GM12878 (cell line): ENCODE data around the gene CDH8. TPM values are rescaled to one million over a fixed set of nuclear protein-coding genes. Genes with fewer than 3 reads are reported as not detected.

Experiments used
- ATAC-seq: fragments of 200-7000 bp; cut with Tn5 transposase; 3 replicates; pipeline ENCODE4 v1.9.1; 2020; ENCODE audit warnings: mild to moderate bottlenecking, moderate library complexity
- BruUV-seq: library from RNA; stranded (reverse); fragments of 400-500 nt; replicated peaks from 2 replicates; lab custom pipeline; 2021; lab: Mats Ljungman, UMichigan
- CTCF ChIA-PET: fragments of 300-600 bp; sonication (Branson Sonifier 250); formaldehyde crosslinking; extraction: SDS; loops from one replicate; lab custom pipeline; 2021; ENCODE audit warnings: inconsistent platforms; lab: Yijun Ruan, JAX
- POLR2A ChIA-PET: fragments of 350-600 bp; formaldehyde crosslinking; extraction: SDS; loops from one replicate; lab custom pipeline; 2021; ENCODE audit warnings: inconsistent platforms; lab: Charles Lee
- RAD21 ChIA-PET: fragments of 300-600 bp; sonication (Branson Sonifier 250); formaldehyde crosslinking; loops from one replicate; lab custom pipeline; 2023; ENCODE audit warnings: antibody characterized with exemption; ENCODE audit not compliant: unreplicated experiment; lab: Charles Lee
- SMC1A ChIA-PET: fragments of 300-600 bp; sonication (Branson Sonifier 250); formaldehyde crosslinking; loops from one replicate; lab custom pipeline; 2023; ENCODE audit not compliant: unreplicated experiment, uncharacterized antibody; lab: Charles Lee
- DNase-seq: peaks from one replicate; pipeline ENCODE4 v3.0.0-alpha.2; 2011; ENCODE audit warnings: low read depth, low spot score
- FAIRE-seq: peaks from 3 replicates; lab custom pipeline; 2011; peaks lifted over from hg19 to GRCh38; lab: Jason Lieb, UNC
- H2AFZ ChIP-seq: 2 replicates; pipeline ENCODE4 v1.6.0; 2011; ENCODE audit warnings: low read depth, low read length, control low read depth; ENCODE audit not compliant: control insufficient read depth
- H3K27ac ChIP-seq: 2 replicates; pipeline ENCODE4 v1.5.1; 2011; ENCODE audit warnings: control low read depth; ENCODE audit not compliant: control insufficient read depth, insufficient read depth
- H3K27me3 ChIP-seq, 2 experiments: replicated peaks in 1 of 2; 2 replicates each; pipeline versions ENCODE4 v1.6.0 to v1.6.1; 2011; ENCODE audit warnings: low read length in 1 of 2; ENCODE audit not compliant: control insufficient read depth in 2 of 2, insufficient read depth in 2 of 2
- H3K36me3 ChIP-seq, 2 experiments: 2 replicates each; pipeline ENCODE4 v1.5.1; 2011; ENCODE audit warnings: low read length in 1 of 2; ENCODE audit not compliant: control insufficient read depth in 2 of 2, insufficient read depth in 2 of 2
- H3K4me1 ChIP-seq: 2 replicates; pipeline ENCODE4 v1.6.1; 2011; ENCODE audit warnings: mild to moderate bottlenecking, low read length, moderate library complexity, mixed read lengths; ENCODE audit not compliant: control insufficient read depth, insufficient read depth
- H3K4me2 ChIP-seq: 2 replicates; pipeline ENCODE4 v1.6.0; 2011; ENCODE audit warnings: control low read depth; ENCODE audit not compliant: control insufficient read depth, insufficient read depth
- H3K4me3 ChIP-seq: fragments of 200-600 bp; sonication (generic); 2 replicates; pipeline ENCODE4 v1.5.1; 2016
- H3K79me2 ChIP-seq: 2 replicates; pipeline ENCODE4 v1.6.0; 2011; ENCODE audit warnings: low read length; ENCODE audit not compliant: control insufficient read depth, insufficient read depth
- H3K9ac ChIP-seq: 2 replicates; pipeline ENCODE4 v1.8.0; 2011; ENCODE audit warnings: low read length, control low read depth, mixed read lengths; ENCODE audit not compliant: control insufficient read depth, insufficient read depth
- H3K9me3 ChIP-seq: replicated peaks from 3 replicates; pipeline ENCODE4 v1.5.1; 2011; ENCODE audit warnings: mild to moderate bottlenecking, low read length; ENCODE audit not compliant: control insufficient read depth, insufficient read depth
- H4K20me1 ChIP-seq: 2 replicates; pipeline ENCODE4 v1.6.0; 2011; ENCODE audit not compliant: control insufficient read depth, insufficient read depth
- ATF7 ChIP-seq: fragments of 450-650 bp; IDR thresholded peaks from 2 replicates; pipeline ENCODE4 v1.6.1; 2016; ENCODE audit warnings: low read depth, mild to moderate bottlenecking
- BHLHE40 ChIP-seq, 2 experiments: fragments of 450-650 bp in 1 of 2; IDR thresholded peaks; 2 replicates each; pipeline ENCODE4 v1.6.1; 2011 to 2017; ENCODE audit warnings: low read depth in 2 of 2, borderline replicate concordance in 1 of 2, improper control_type of control experiment in 1 of 2, low read length in 1 of 2, mild to moderate bottlenecking in 1 of 2
- MEF2A ChIP-seq: IDR thresholded peaks from 2 replicates; pipeline ENCODE4 v1.6.1; 2011; ENCODE audit warnings: low read depth, mild to moderate bottlenecking, low read length, moderate library complexity; ENCODE audit not compliant: insufficient read depth
- MTA3 ChIP-seq: IDR thresholded peaks from 2 replicates; pipeline ENCODE4 v1.6.1; 2012; ENCODE audit warnings: low read length, inconsistent platforms, borderline replicate concordance
- PML ChIP-seq: IDR thresholded peaks from 2 replicates; pipeline ENCODE4 v1.6.1; 2012; ENCODE audit warnings: low read length, inconsistent platforms
- POLR2AphosphoS2 ChIP-seq: IDR thresholded peaks from 2 replicates; pipeline ENCODE4 v1.6.1; 2011; ENCODE audit warnings: low read depth, mild to moderate bottlenecking, low read length, improper control_type of control experiment, moderate library complexity
- POU2F2 ChIP-seq: IDR thresholded peaks from 3 replicates; pipeline ENCODE4 v1.6.1; 2011; ENCODE audit warnings: low read depth, mild to moderate bottlenecking, low read length, borderline replicate concordance
- SREBF1 ChIP-seq: IDR thresholded peaks from 2 replicates; pipeline ENCODE4 v1.6.1; 2012; ENCODE audit warnings: mild to moderate bottlenecking, low read length
- SRF ChIP-seq, 2 experiments: IDR thresholded peaks; 2 replicates each; pipeline ENCODE4 v1.6.1; 2011; ENCODE audit warnings: low read depth in 2 of 2, low read length in 2 of 2, mild to moderate bottlenecking in 1 of 2, moderate library complexity in 1 of 2
- STAT1 ChIP-seq: fragments of 450-650 bp; conservative IDR thresholded peaks from 2 replicates; pipeline ENCODE4 v1.6.1; 2014; ENCODE audit warnings: antibody characterized with exemption, mild to moderate bottlenecking
- WRNIP1 ChIP-seq: IDR thresholded peaks from 2 replicates; pipeline ENCODE4 v1.6.1; 2011; ENCODE audit warnings: low read depth, low read length, improper control_type of control experiment, borderline replicate concordance
- WGBS: methylation state at CpG from one replicate; pipeline ENCODE4 v1.1.6; 2016; ENCODE audit warnings: low lambda C conversion rate; ENCODE audit not compliant: insufficient replicate concordance, insufficient coverage; ENCODE audit errors: missing lambda C conversion rate; 5-methylcytosine and 5-hydroxymethylcytosine counted together
- in situ Hi-C: fragments of 300-500 bp; cut with MboI; formaldehyde crosslinking; loops from 9 replicates; pipeline ENCODE4 v1.14.3; 2018; ENCODE audit warnings: mixed read lengths
- intact Hi-C: fragments of 100-400 bp; cut with micrococcal nuclease; formaldehyde crosslinking; loops from one replicate; pipeline ENCODE4 v1.14.2; 2022; ENCODE audit not compliant: unreplicated experiment
- polyA plus RNA-seq, 11 experiments: library from polyadenylated mRNA; depleted of rRNA in 4 of 11; unstranded in 6 of 11; stranded (reverse) in 5 of 11; fragments of >200 nt; fragmentation: Nextera tagmentation in 4 of 11; fragmentation: Illumina TruSeq in 1 of 11; extraction: Ambion mirVana in 4 of 11; extraction: Trizol in 1 of 11; gene quantifications; 1 replicate in 1 of 11; 2 replicates in 10 of 11; pipeline versions ENCODE4 v1.2.1 to v1.2.3, GENCODE V29; 2011 to 2016; ENCODE audit warnings: inconsistent platforms in 2 of 11, missing spikeins in 2 of 11, low read depth in 1 of 11
- total RNA-seq, 4 experiments: library from RNA; depleted of rRNA in 3 of 4; stranded (reverse); fragments of >200 nt in 3 of 4; fragmentation: Illumina TruSeq in 1 of 4; extraction: Trizol in 1 of 4; gene quantifications; 2 replicates each; pipeline versions ENCODE4 v1.2.1 to v1.2.3, GENCODE V29; 2013 to 2021
- TF ChIP-seq, protein P1 (sequence below): fragments of 450-650 bp; IDR thresholded peaks from 2 replicates; pipeline ENCODE4 v1.6.1; 2016; ENCODE audit warnings: mild to moderate bottlenecking, moderate library complexity, borderline replicate concordance
- TF ChIP-seq, protein P2 (sequence below): IDR thresholded peaks from 2 replicates; pipeline ENCODE4 v1.6.1; 2011; ENCODE audit warnings: borderline replicate concordance, low read depth, mild to moderate bottlenecking, moderate library complexity, low read length; ENCODE audit not compliant: insufficient read depth, poor library complexity, severe bottlenecking
- TF ChIP-seq, protein P3 (sequence below): IDR thresholded peaks from 2 replicates; pipeline ENCODE4 v1.6.1; 2011; ENCODE audit warnings: mild to moderate bottlenecking, low read depth, low read length, moderate library complexity; ENCODE audit not compliant: insufficient replicate concordance
- TF ChIP-seq, protein P4 (sequence below): IDR thresholded peaks from 2 replicates; pipeline ENCODE4 v1.6.1; 2012; ENCODE audit warnings: low read depth, low read length, improper control_type of control experiment

CDH8 gene
- total and polyA plus RNA-seq, 10 of the 15 experiments (the other 5 are each of a cell fraction or from before 2014, with no cell fraction given) = 0.13 to 0.68 (median 0.25) TPM; not detected in 3

DNA sequence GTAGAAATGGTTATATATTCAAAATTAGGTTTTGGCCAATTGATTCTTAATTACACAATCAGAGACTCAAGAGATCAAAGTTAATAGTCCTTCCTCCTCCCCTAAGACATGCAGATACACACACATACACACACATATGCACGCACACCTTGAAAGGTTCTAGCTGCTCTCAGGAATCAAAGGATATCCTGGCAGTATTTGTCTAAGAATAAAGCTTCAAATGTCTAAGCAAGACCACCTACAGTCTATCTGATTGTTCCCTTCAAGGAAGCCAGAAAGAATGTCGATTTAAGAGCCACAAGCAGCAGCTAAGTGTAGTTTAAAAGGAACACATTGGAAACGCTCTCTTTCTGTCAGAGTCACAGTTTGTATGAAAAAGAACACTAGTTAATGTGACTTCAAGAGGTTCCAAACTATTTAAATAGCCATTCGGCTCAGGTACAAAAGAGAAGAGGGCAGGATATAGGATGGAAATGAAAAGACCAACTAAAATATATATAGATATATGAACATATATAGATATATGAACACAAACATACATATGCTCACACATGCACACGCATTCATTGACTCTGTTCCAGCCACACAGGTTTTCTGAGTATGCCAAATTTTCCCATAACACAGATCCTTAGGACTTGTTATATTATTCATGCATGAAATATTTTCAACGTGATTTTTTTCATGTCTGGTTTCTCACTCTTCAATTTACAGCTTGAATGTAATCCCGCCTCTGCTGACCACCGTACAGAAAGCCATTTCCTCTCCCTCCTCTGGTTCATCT, 79.0 kb downstream of the CDH8 start:
- Histone ChIP-seq H3K27ac (no peak overlapping the region), H3K9ac (no peak overlapping the region), H3K9me3 (no peaks in the 10 kb centered on the region), H3K79me2 (no peaks in the 10 kb centered on the region), H3K4me2 (no peak overlapping the region), H3K4me1 (no peaks in the 10 kb centered on the region), H3K4me3 (no peak overlapping the region), H2AFZ (no peak overlapping the region), H4K20me1 (no peaks in the 10 kb centered on the region), H3K36me3 (no peaks in the 10 kb centered on the region), H3K27me3 (no peaks in the 10 kb centered on the region)
- ATAC-seq (no peak), DNase-seq (no peak), FAIRE-seq (no peak)
- intact Hi-C loops = no loop called here
- ChIA-PET CTCF (no interaction called here), SMC1A (no interaction called here), RAD21 (no interaction called here), POLR2A (no interaction called here)
- in situ Hi-C loops = no loop called here
- BruUV-seq = no TSS peak
- 7% methylated on average over 8 of the region's 8 CpGs for WGBS
- TF ChIP-seq, protein P1, sequence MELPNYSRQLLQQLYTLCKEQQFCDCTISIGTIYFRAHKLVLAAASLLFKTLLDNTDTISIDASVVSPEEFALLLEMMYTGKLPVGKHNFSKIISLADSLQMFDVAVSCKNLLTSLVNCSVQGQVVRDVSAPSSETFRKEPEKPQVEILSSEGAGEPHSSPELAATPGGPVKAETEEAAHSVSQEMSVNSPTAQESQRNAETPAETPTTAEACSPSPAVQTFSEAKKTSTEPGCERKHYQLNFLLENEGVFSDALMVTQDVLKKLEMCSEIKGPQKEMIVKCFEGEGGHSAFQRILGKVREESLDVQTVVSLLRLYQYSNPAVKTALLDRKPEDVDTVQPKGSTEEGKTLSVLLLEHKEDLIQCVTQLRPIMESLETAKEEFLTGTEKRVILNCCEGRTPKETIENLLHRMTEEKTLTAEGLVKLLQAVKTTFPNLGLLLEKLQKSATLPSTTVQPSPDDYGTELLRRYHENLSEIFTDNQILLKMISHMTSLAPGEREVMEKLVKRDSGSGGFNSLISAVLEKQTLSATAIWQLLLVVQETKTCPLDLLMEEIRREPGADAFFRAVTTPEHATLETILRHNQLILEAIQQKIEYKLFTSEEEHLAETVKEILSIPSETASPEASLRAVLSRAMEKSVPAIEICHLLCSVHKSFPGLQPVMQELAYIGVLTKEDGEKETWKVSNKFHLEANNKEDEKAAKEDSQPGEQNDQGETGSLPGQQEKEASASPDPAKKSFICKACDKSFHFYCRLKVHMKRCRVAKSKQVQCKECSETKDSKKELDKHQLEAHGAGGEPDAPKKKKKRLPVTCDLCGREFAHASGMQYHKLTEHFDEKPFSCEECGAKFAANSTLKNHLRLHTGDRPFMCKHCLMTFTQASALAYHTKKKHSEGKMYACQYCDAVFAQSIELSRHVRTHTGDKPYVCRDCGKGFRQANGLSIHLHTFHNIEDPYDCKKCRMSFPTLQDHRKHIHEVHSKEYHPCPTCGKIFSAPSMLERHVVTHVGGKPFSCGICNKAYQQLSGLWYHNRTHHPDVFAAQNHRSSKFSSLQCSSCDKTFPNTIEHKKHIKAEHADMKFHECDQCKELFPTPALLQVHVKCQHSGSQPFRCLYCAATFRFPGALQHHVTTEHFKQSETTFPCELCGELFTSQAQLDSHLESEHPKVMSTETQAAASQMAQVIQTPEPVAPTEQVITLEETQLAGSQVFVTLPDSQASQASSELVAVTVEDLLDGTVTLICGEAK = no peak
- TF ChIP-seq, protein P2, sequence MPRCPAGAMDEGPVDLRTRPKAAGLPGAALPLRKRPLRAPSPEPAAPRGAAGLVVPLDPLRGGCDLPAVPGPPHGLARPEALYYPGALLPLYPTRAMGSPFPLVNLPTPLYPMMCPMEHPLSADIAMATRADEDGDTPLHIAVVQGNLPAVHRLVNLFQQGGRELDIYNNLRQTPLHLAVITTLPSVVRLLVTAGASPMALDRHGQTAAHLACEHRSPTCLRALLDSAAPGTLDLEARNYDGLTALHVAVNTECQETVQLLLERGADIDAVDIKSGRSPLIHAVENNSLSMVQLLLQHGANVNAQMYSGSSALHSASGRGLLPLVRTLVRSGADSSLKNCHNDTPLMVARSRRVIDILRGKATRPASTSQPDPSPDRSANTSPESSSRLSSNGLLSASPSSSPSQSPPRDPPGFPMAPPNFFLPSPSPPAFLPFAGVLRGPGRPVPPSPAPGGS = no peak
- TF ChIP-seq WRNIP1 (no peak), STAT1 (no peak), POU2F2 (no peak), SREBF1 (no peak), POLR2AphosphoS2 (no peak), MEF2A (no peak), BHLHE40 (IDR thresholded peaks at IDR 0.05; ENCODE audit: borderline replicate concordance in 1 of 2, low read depth in 2 of 2, low read length in 1 of 2) (no peak), ATF7 (no peak), PML (no peak), MTA3 (no peak), SRF (IDR thresholded peaks at IDR 0.05; ENCODE audit: low read depth in 2 of 2, low read length in 2 of 2) (no peak)
- TF ChIP-seq, protein P3, sequence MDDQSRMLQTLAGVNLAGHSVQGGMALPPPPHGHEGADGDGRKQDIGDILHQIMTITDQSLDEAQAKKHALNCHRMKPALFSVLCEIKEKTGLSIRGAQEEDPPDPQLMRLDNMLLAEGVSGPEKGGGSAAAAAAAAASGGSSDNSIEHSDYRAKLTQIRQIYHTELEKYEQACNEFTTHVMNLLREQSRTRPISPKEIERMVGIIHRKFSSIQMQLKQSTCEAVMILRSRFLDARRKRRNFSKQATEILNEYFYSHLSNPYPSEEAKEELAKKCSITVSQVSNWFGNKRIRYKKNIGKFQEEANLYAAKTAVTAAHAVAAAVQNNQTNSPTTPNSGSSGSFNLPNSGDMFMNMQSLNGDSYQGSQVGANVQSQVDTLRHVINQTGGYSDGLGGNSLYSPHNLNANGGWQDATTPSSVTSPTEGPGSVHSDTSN = no peak
- TF ChIP-seq, protein P4, sequence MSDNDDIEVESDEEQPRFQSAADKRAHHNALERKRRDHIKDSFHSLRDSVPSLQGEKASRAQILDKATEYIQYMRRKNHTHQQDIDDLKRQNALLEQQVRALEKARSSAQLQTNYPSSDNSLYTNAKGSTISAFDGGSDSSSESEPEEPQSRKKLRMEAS = no peak
